ENCODE measurements around the gene ABCG8.

The ABCG8 gene

DNA sequence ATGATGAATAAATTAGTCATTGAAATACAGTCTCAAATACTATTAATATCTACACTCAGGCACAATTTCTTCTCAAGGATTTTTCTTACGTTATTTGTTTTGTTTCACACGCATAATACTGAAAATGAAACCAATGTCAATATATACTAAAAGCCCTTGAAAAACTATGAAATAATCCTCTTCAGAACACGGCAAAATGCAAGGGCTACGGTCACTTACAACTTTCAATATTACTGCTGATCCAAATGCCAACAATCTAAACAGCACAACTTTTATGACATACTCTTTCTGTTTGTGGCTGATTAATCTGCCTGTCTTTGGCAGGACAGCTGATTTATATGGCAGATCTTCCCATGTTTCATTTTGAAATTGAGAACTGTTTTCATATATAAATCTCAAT lies 88.7 kb downstream of the ABCG8 start:
- no peak for DNase-seq

DNA sequence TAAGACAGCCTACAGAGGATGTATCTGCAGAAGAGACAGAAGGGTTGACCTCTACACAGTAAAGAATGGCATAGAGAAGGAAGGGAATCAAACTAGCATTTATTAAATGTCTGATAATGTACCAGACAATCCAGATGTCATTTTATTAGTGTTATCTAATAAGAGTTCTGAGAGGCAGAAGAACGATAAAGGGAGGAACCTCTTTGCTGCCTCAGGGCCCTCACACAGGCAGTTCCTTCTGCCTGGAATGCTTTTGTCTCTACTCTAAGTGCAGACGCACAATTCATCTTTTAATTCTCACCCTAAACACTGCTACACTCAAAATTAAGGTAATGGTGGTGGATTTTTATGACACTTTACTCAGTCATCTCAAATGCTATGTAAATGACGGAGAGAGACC lies 92.5 kb downstream of the ABCG8 start:
- DNase-seq, result no peak
